ENCODE data around the gene FMN2.

DNA sequence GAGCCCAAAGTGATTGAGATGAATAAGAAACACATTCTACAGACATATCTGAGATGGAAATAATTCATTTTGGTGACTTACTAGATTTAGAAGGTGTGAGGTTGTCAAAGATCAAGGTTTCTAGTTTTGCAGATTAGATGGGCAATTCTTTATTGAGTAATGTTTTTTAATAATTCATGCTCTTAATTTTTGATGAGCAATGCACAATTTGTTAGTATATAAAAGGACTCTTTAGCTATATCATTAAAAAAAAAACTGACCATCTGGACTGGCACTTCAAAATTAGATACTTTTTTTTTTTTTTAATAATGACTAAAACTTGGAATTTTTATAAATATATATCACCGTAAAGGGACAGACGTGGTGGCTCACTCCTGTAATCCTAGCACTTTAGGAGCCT lies 63.9 kb downstream of the FMN2 start:
- TF ChIP-seq CTCF (conservative IDR thresholded peaks at IDR 0.05) (no peak), ZFX (IDR thresholded peaks at IDR 0.05) (no peak)
